Bronchial epithelial cell (primary cell): ENCODE data around the gene ARHGAP35. TPM values are rescaled to one million over a fixed set of nuclear protein-coding genes. Genes with fewer than 3 reads are reported as not detected.
"Not testable (repeated sequence)": the region's sequence is repeated elsewhere in the genome, so short reads cannot be mapped to it uniquely, and the experiment has no call there.

Experiments used
- DNase-seq: peaks from one replicate; pipeline ENCODE4 v3.0.0-alpha.2; 2010; ENCODE audit warnings: low read depth
- FAIRE-seq: peaks from 2 replicates; lab custom pipeline; 2011; peaks lifted over from hg19 to GRCh38; lab: Jason Lieb, UNC
- H3K27me3 ChIP-seq: 2 replicates; pipeline ENCODE4 v1.5.1; 2011; ENCODE audit warnings: low read length; ENCODE audit not compliant: control insufficient read depth, insufficient read depth
- H3K36me3 ChIP-seq: 2 replicates; pipeline ENCODE4 v1.5.1; 2011; ENCODE audit warnings: low read length; ENCODE audit not compliant: control insufficient read depth, insufficient read depth
- H3K4me3 ChIP-seq: 2 replicates; pipeline ENCODE4 v1.5.1; 2011; ENCODE audit warnings: mild to moderate bottlenecking, low read depth, low read length, control low read depth
- total RNA-seq: library from RNA; depleted of rRNA; stranded (reverse); fragments of >200 nt; gene quantifications from 2 replicates; pipeline ENCODE4 v1.2.1, GENCODE V29; 2014
- TF ChIP-seq, protein P1 (sequence below): IDR thresholded peaks from 2 replicates; pipeline ENCODE4 v1.5.1; 2011; ENCODE audit warnings: mild to moderate bottlenecking, moderate library complexity, low read length, control low read depth, inconsistent platforms; ENCODE audit not compliant: insufficient read depth, severe bottlenecking

ARHGAP35 gene
- total RNA-seq, 1 donor from 2014 or later: 24.0 TPM

DNA sequence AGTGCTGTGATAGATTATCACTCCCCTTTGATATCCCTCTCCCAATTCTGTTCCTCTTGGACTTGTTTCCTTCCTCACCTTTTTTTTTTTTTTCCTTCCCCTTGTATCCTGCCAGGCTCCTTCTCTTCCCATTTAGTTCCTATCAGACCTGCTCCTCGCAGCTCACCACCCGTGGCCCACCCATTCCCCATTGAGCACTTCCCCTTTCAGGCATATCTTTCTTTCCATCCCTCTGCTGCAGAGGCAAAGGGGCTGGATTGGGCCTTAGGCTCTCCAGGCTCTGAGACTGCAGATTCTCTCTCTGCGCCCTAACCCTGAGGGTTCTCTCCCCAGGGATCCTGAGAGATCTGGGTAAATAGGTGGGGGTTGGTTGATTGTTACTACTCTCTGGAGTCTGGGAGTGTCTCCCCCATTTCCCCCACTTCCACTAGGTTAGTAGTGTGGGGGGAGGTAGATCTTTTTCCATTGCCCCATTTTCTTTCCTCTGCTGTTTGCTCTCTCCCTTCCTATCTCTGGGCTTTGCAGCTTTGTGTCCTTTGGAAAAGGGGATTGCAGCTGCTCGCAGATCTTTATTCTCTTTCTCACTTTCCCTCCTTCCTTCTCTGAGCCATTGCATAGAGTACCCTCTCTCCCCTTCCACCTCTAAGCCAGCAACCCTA is 2.3 kb downstream of the ARHGAP35 start:
- FAIRE-seq (no peak), DNase-seq (no peak)
- TF ChIP-seq, protein P1, sequence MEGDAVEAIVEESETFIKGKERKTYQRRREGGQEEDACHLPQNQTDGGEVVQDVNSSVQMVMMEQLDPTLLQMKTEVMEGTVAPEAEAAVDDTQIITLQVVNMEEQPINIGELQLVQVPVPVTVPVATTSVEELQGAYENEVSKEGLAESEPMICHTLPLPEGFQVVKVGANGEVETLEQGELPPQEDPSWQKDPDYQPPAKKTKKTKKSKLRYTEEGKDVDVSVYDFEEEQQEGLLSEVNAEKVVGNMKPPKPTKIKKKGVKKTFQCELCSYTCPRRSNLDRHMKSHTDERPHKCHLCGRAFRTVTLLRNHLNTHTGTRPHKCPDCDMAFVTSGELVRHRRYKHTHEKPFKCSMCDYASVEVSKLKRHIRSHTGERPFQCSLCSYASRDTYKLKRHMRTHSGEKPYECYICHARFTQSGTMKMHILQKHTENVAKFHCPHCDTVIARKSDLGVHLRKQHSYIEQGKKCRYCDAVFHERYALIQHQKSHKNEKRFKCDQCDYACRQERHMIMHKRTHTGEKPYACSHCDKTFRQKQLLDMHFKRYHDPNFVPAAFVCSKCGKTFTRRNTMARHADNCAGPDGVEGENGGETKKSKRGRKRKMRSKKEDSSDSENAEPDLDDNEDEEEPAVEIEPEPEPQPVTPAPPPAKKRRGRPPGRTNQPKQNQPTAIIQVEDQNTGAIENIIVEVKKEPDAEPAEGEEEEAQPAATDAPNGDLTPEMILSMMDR: no peak
- Histone ChIP-seq H3K27me3 (no peaks in the 10 kb centered on the region), H3K4me3 (peak overlapping the region; percentile 13), H3K36me3 (peaks cover 2% of the 10 kb centered on the region)

- DNase-seq (peak; percentile 46), FAIRE-seq (no peak)
- Histone ChIP-seq H3K36me3 (peaks cover 2% of the 10 kb centered on the region), H3K4me3 (peak overlapping the region; percentile 13), H3K27me3 (no peaks in the 10 kb centered on the region)
- TF ChIP-seq, protein P1: no peak
These were observed 3.2 kb downstream of the ARHGAP35 start for GRCh38 chr19:46863818-46864629.

GRCh38 chr19:46866407-46867136 is 5.8 kb downstream of the ARHGAP35 start:
- no peak overlapping the region for H3K4me3 ChIP-seq
- TF ChIP-seq, protein P1: no peak
- peaks cover 2% of the 10 kb centered on the region for H3K36me3 ChIP-seq
- FAIRE-seq (no peak), DNase-seq (peak; percentile 66)
- no peaks in the 10 kb centered on the region for H3K27me3 ChIP-seq

- Histone ChIP-seq H3K4me3 (no peak overlapping the region), H3K36me3 (peaks cover 2% of the 10 kb centered on the region), H3K27me3 (no peaks in the 10 kb centered on the region)
- DNase-seq (no peak), FAIRE-seq (no peak)
- TF ChIP-seq, protein P1: no peak
These were observed 6.4 kb downstream of the ARHGAP35 start for GRCh38 chr19:46867170-46867569.

GRCh38 chr19:46868025-46868802 is 7.4 kb downstream of the ARHGAP35 start:
- FAIRE-seq (no peak), DNase-seq (no peak)
- Histone ChIP-seq H3K27me3 (no peaks in the 10 kb centered on the region), H3K4me3 (no peak overlapping the region), H3K36me3 (peaks cover 2% of the 10 kb centered on the region)
- TF ChIP-seq, protein P1: no peak

DNA sequence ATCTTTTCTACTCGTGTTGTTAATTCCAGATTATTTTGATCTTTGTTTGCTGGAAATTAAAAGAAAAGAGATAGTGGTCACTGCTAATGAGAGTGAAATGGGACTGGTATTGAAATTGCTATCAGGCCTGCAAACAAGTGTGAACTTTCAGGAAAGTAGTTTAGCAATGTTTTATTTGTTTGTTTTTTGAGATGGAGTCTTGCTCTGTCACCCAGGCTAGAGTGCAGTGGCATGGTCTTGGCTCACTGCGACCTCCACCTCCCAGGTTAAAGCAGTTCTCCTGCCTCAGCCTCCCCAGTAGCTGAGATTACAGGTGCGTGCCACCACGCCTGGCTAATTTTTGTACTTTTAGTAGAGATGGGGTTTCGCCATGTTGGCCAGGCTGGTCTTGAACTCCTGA is 10.4 kb downstream of the ARHGAP35 start:
- not testable (repeated sequence) for FAIRE-seq, H3K4me3 ChIP-seq, H3K36me3 ChIP-seq, DNase-seq, H3K27me3 ChIP-seq
